Body of pancreas (tissue), 4 donors: Measurements from ENCODE around the gene PDE4A.

ENCODE experiments used
- CTCF ChIP-seq, 7 experiments: fragments of 450-650 bp in 4 of 7; fragments of 200-600 bp in 3 of 7; sonication (generic) in 3 of 7; IDR thresholded peaks; one replicate each; pipeline ENCODE4 v1.5.1; 2016 to 2019; ENCODE audit warnings: antibody characterized with exemption in 7 of 7
- POLR2A ChIP-seq, 3 donors: fragments of 450-650 bp; IDR thresholded peaks; one replicate each; pipeline ENCODE4 v1.6.1; 2016; ENCODE audit warnings: antibody characterized with exemption in 3 of 3, mild to moderate bottlenecking in 2 of 3

- TF ChIP-seq CTCF (IDR thresholded peaks at IDR 0.05), result no peak
- no peak for TF ChIP-seq POLR2A (IDR thresholded peaks at IDR 0.05)
These were observed 30.5 kb upstream of the PDE4A start for GRCh38 chr19:10389863-10390262.
